Jurkat, Clone E6-1 (cell line): ENCODE results near the gene TRERF1.

Experiments used
- DNase-seq: peaks from one replicate; pipeline ENCODE4 v3.0.0-alpha.2; 2011; ENCODE audit warnings: low read depth, low spot score
- H3K4me3 ChIP-seq: 2 replicates; pipeline ENCODE4 v1.5.1; 2011; ENCODE audit warnings: mild to moderate bottlenecking, low read length, control low read depth, moderate library complexity

The TRERF1 gene

GRCh38 chr6:42297661-42298060 is 154.1 kb downstream of the TRERF1 start:
- no peak for DNase-seq
- H3K4me3 ChIP-seq = no peak overlapping the region

DNA sequence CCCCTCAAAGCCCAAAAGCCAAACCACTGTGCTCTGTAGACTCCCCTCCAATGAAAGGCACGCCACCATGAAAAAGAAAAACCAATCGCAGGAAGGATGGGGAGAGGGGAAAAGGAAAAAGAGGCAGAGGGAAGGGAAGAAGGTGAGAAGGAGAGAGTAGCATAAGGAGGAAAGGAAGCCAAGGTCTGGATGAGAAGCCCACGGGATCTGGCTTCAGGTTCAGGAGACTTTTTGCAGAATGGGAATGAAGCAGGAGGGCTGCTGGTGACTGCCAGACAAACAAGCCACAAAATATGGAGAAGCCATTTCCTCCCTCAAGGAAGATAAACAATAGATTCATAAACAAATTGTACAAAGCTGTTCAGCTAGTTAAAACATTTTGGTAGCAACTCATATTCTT is 155.1 kb downstream of the TRERF1 start:
- DNase-seq = no peak
- no peak overlapping the region for H3K4me3 ChIP-seq

- H3K4me3 ChIP-seq = no peak overlapping the region
- DNase-seq = no peak
These were observed 156.0 kb downstream of the TRERF1 start for GRCh38 chr6:42295677-42296076.

GRCh38 chr6:42295181-42295580 is 156.5 kb downstream of the TRERF1 start:
- DNase-seq = no peak
- no peak overlapping the region for H3K4me3 ChIP-seq

DNA sequence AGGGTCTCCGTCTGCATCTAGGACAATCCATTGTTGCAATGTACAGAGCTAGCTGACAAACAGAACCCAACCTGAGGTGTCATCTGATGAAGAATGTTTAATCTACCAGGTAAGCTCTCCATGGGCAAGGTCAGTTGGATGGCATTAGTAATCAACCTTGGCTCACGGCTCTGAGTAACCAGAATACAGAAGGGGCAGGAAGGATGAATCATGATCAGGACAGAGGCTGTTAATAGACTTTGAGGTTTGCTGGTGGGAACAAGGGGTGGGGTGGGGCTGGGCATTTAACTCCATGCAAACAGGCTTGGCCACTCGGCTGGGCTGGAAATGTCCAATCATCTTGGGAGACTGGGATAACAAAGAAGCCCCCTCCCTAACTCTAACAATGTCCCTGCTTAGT is 157.0 kb downstream of the TRERF1 start:
- H3K4me3 ChIP-seq = no peak overlapping the region
- DNase-seq = no peak

DNA sequence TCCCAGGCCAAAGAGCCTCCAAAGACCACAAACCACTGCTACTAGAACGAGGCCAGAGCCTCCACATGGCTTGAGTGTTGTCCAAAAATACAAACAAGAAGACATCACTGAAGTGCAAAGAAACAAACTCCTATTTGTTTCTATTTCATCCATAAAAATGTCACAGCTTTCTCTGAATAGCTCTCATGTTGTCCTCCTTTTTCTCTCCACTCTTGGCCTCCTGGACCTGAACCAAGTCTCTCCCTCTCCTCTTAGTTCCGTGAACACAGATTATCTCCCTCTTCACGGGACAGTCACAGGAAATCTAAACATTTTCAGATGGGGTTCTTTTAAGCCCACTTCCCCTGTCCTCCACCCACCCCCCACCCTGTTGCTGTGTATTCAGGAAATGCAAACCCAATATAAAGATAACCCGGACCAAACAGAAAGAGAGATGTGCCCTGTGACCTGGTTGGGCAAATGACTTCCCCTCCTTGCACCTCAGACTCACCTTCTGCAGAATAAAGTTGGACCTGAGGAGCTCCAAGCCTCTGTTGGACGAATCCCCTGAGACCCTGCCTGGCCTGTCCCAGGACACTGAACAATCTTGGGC is 158.2 kb downstream of the TRERF1 start:
- DNase-seq = no peak
- no peak overlapping the region for H3K4me3 ChIP-seq

DNA sequence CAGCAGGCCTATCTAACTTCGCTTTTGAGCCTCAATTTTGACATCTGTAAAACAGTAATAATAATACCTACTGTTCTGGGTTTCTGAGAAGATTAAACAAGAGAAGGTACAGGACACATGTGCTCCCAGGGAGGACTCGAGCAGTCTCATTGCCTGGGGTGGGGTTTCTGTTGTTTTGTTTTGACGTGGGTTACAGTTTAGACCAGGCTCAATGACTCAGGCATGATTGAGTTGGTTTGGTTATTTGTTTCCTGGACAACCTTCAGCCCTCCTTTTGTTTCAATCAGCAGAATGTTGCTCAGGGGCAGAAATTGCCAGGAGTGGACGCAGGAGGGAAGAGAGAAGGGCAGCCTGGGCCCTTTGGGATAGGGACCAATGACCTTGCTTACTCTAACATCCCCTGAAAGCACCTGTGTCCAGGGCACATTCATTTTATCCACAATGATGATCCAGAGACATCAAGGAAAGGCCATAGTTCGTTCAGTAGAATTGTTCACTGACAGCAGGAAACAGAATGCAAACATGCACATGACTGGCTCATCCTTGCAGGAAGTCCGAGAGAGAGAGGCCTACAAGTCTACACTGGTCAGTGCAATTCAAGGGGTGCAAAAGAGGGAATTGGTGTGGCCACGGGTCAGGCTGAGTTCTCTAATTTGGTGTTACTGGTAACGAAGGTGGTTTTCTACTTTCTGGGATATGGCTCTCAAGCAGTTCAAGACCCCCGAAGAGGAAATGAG is 159.6 kb downstream of the TRERF1 start:
- H3K4me3 ChIP-seq = no peak overlapping the region
- no peak for DNase-seq

DNA sequence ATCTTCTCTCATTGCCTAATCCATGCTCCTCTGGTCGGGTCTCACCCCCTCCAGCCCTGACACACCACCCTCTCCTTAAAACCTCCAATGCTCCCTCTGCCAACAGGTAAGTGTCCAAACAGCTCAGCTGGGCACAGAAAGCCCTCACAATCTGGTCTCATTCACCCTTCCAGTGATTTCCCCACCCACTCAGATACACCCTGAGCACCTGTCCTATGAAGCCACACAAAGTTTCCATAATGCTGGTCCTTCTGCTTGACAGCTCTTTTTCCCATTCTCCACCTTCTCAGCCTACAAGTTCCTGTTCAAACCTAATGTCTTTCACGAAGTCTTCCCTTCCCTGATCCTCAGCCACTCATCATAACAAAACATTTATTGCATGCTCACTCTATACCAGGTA is 164.0 kb downstream of the TRERF1 start:
- H3K4me3 ChIP-seq = no peak overlapping the region
- DNase-seq = no peak

- H3K4me3 ChIP-seq = no peak overlapping the region
- peak; percentile 72 for DNase-seq
These were observed 170.2 kb downstream of the TRERF1 start for GRCh38 chr6:42281570-42281969.

- no peak for DNase-seq
- no peak overlapping the region for H3K4me3 ChIP-seq
These were observed 170.7 kb downstream of the TRERF1 start for GRCh38 chr6:42280966-42281533.

DNA sequence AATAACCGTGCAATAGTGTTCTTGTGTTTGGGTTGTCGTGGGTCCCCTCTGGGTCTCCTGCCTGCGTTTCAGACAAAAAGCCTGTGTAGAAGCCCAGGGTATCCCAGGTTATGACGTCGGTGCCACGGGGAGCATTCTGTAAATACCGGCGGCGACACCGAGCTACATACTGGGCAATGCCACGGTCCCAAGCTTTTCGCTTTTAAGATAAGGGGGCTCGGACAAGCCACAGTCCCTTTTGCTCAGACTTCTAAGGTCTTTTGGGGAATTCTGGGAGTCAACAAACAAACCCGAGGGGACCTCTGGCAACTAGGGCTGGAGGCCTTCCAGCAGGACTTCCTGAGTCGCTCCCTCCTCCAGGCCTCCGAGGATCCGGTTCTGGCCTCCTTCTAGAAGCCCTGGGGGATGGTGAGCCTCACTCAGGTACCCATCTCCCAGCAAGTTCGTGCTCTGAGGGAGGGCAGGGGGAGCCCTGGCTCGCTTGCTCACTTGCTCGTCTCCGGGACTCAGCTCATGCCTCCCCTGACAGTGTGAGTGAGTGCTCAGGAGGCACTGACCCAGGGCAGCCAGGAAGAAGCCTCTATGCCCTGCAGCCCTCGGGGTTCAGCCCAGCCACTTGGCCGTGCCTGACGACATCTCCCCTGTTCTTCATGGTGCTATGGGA is 171.6 kb downstream of the TRERF1 start:
- no peak for DNase-seq
- no peak overlapping the region for H3K4me3 ChIP-seq

- peak; percentile 66 for DNase-seq
These were observed 172.5 kb downstream of the TRERF1 start for GRCh38 chr6:42279144-42279781.

DNA sequence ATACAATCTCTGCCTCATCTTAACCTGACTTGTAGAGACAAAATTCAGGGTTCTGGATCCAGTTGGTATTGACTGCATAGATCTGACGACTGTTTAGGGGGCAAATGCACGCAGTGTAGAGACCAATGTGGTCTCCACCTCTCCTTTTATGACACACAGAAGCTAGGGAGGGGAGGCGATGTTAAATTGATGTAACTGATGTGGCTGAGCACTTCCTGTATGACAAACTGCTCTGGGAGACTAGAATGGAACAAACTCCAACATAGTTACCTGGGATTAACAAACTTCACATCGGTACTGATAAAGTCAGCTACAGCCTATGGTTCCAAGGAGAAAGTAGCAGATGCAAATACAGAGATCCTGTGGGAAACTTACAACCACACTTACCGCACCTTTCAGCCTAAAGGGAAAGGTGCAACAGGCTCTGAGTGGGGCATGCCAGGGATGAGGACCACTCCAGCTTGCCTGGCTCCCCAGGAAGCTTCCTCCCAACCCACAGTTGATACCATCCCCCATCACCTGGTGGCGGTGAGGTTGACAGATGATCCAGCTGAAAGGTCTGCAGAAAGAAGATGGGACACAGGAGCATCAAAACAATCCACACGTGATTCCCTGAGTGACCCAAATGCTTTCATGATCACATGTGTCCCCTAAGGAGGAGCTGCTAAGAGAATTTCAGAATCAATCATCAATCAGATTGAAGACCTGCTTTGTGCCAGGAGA is 173.4 kb downstream of the TRERF1 start:
- H3K4me3 ChIP-seq = peak overlapping the region; percentile 34
- DNase-seq = peak; percentile 85

More at GRCh38 chr6:42279144-42279781, 172.5 kb downstream of the TRERF1 start:
- H3K4me3 ChIP-seq = no peak overlapping the region

DNA sequence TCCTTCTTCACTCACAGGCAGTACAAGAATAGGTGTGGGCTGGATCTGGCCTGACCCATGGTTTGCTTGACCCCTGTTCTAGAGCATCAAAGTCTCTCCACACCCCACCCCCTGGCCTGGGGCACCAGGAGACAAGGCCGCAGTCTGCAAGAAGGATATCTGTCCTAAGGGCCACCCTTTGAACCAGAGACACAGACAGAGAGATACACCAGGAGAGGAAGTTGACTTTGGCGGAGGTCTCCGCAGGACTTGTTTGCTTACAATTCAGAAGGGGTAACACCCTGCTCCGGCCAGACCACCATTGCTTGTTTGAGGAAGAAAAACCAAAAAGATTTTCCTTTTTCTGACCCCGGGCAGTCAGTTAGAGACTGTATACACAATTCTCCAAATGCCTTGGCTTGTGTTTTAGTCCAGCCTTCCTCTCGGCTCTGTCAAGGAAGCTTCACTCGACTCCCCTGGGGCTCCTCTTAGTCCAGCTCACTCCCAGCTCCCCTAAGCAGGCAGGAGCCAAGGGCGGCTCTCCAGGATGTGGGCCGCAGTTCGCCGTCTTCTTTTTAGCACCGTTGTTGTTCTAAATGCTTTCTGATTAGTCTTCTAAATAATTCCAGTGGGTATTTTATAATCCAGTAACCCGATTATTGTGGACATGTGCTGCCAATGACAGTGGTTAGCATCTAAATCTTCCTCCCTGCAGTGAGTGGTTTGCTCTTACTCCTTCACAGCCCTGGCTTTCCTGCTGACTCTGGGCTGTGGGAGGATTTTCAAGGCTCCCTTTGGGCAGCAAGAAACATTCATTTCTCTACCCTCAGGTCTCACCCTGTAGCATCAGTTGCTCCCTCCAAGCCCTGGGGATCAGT is 175.5 kb downstream of the TRERF1 start:
- no peak for DNase-seq
- no peak overlapping the region for H3K4me3 ChIP-seq

DNA sequence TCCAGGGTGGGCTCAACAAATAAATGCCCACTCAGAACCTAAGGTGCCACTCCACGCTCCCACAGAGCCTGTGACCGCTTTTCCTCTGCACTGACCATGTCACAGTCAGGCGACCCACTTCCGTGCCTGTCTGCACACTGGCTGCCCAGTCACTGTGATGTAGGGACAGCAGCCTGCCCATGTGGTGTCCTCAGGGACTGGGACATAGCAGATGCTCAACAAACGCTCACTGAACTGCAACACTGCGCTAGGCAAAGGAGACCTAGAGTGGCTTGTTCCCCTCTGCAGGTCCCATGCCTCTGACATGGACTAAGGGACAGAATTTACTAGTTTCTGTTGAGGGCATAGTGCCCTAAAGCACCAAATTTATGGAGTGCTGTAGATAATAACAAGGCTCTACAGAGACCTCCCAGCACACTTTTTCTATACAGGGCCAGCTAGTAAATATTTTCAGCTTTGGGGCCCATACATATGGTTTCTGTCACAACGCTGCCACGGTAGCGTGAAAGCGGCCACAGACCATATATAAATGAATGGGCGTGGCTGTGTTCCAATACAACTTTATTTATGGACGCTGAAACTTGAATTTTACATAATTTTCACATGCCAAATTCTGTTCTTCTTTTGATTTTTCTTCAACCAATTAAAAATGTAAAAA is 176.2 kb downstream of the TRERF1 start:
- no peak for DNase-seq
- no peak overlapping the region for H3K4me3 ChIP-seq

DNA sequence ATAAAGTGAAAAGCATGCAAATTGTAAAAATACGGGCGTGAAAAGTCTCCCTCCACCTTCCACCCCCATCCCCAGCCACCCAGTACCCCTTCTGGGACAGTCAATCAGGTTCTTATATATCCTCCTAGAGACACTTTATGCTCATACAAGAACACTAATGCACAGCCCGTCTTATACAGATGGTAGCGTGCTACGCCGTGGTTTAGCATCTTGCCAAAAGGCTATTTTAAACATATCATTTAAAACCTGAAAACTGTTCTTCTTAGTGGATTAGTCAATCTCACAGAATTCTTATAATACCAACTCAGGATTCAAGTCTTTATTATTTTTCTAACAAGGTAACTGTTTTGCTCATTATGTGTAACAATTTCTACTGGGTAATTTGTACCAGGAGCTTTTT is 176.8 kb downstream of the TRERF1 start:
- no peak for DNase-seq
- H3K4me3 ChIP-seq = no peak overlapping the region

DNA sequence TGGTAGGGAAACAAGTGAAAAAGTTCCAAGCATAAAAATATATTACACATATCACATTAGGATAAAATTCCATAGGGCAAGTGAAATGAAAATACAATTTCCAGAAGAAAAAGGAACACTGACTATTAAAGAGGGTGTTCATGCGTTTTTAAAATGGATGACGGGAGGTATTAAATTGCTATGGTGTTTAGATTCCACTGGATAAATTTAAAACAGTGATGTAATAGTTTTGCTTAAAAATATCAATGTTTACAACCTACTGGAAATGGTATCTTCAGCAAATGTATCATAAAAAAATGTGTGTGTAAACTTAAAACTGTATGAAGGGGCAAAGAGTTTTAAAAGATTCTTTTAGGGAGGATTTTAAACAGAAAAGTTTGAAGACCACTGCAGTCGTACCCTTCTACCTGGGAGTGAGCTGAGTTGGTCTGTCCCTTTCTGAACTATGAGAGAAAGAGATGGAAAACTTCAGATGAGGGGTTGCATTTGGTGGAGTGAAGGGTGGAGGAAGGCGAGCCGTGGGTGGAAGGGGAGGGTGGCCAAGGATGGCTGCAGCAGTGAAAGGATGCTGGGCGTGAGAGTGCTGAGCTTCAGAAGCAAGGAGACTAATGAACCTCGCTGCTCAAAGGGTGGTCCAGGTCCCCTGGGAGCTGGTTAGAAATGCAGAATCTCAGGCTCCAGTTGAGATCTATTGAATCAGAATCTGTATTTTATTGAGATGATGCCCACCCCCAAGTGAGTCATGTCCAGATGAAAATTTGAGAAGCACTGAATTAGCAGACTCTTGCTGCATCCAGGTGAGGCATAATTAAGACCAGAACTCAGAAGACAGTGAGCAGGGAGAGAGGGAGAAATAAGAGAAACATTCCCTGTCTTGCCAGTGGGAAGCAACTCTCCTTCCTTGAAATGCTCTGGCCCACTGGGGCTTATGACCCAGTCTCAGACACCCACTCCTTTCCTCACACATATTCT is 179.6 kb downstream of the TRERF1 start:
- DNase-seq = no peak
- H3K4me3 ChIP-seq = no peak overlapping the region
